ENCODE results near the gene CUL7. TPM values are rescaled to one million over a fixed set of nuclear protein-coding genes. Genes with fewer than 3 reads are reported as not detected.
A peak's percentile ranks its signal among the peaks of the same experiment; 100 is the strongest.

The CUL7 gene
- total and polyA plus RNA-seq, 9 of the 15 experiments (the other 6 are each of a cell fraction or from before 2014, with no cell fraction given): 0.44 to 20.1 (median 8.6) TPM

DNA sequence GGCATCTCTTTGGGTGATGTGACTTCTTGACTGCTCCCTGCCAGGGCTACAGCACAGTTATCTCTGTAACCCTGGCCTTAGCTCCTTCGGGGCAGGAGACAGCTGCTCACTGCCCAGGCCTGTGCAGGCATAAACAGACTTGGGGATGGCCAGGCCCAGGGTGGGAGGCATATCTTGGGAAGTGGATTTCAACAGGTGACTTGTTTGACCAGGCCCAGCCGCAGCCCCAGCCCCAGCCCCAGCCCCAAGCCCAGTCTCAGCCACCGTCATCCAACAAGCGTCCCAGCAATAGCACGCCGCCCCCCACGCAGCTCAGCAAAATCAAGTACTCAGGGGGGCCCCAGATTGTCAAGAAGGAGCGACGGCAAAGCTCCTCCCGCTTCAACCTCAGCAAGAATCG, 47.4 kb downstream of the CUL7 start:
- WGBS (ENCODE audit: insufficient coverage, low coverage, missing lambda C conversion rate): 91% methylated on average over 11 of the region's 11 CpGs
- ChIA-PET CTCF (ENCODE audit: low intra/inter-chr PET ratio) (no interaction called here), POLR2A (interaction anchor here (0.6 to 1.4 kb wide), 4 partner anchors 9 to 48 kb away, joined by 3 to 9 read pairs (median 5); partner anchors contain the start of genes CUL7 and PPP2R5D)
- Histone ChIP-seq H3K9me3 (replicated peaks; ENCODE audit: control insufficient read depth, insufficient read depth, low read depth, low read length) (no peaks in the 10 kb centered on the region), H3K4me1 (replicated peaks in 1 of 2; ENCODE audit: control insufficient read depth in 2 of 2, insufficient read depth in 2 of 2, low read length in 2 of 2) (peaks cover 0 to 2% of the 10 kb centered on the region in 2 experiments; a peak in 1 of 5 replicates), H3K9me1 (ENCODE audit: control insufficient read depth, insufficient read depth, low read length) (no peaks in the 10 kb centered on the region), H3K27me3 (ENCODE audit: control insufficient read depth in 2 of 2, insufficient read depth in 2 of 2, low read length in 2 of 2) (no peaks in the 10 kb centered on the region), H3K36me3 (ENCODE audit: control insufficient read depth, insufficient read depth, low read length) (peaks cover 54% of the 10 kb centered on the region), H4K20me1 (replicated peaks; ENCODE audit: control insufficient read depth, insufficient read depth, low read length) (no peaks in the 10 kb centered on the region), H3K9ac (ENCODE audit: insufficient read depth in 1 of 2, low read depth in 2 of 2, low read length in 2 of 2) (0 out of 4 replicates have a peak overlapping the region, but pooled peaks of 1 of the 2 experiments have one; percentile 6), H3K79me2 (ENCODE audit: control insufficient read depth, insufficient read depth, low read length) (no peaks in the 10 kb centered on the region), H3K4me2 (ENCODE audit: insufficient read depth, low read length) (no peak overlapping the region), H2AFZ (ENCODE audit: low read depth, low read length) (no peak overlapping the region), H3K27ac (ENCODE audit: extremely low read depth, low read depth, low read length) (no peak overlapping the region), H3K4me3 (no peak overlapping the region)
- intact Hi-C loops (cut with micrococcal nuclease): no loop called here
- TF ChIP-seq HNRNPLL (IDR thresholded peaks at IDR 0.05; ENCODE audit: low read depth, low read length, poor library complexity, severe bottlenecking) (no peak), POLR2G (IDR thresholded peaks at IDR 0.05; ENCODE audit: low read depth, low read length) (0 out of 2 replicates have a peak, but pooled peaks have one; percentile 5), RAD51 (IDR thresholded peaks at IDR 0.05; ENCODE audit: borderline replicate concordance, low read depth) (no peak), TFAM (CRISPR knock-in tag; conservative IDR thresholded peaks at IDR 0.05) (no peak)
- no peak for FAIRE-seq
- in situ Hi-C loops (cut with MboI): no loop called here
- BruUV-seq (replicated peaks): no TSS peak
- DNase-seq (ENCODE audit: extremely low read depth in 1 of 4, low spot score in 3 of 4): no peak
- no peak for ATAC-seq

GRCh38 chr6:43005844-43006243, 47.8 kb downstream of the CUL7 start:
- no TSS peak for BruUV-seq (replicated peaks)
- H3K27ac ChIP-seq (ENCODE audit: extremely low read depth, low read depth, low read length): no peak overlapping the region
- no peak for FAIRE-seq

More at GRCh38 chr6:43005844-43006243, 47.8 kb downstream of the CUL7 start:
- WGBS (ENCODE audit: insufficient coverage, low coverage, missing lambda C conversion rate): 85% methylated on average over 5 of the region's 5 CpGs
- Histone ChIP-seq H3K4me1 (replicated peaks in 1 of 2; ENCODE audit: control insufficient read depth in 2 of 2, insufficient read depth in 2 of 2, low read length in 2 of 2) (no peaks in the 10 kb centered on the region; a peak in 1 of 5 replicates), H3K9ac (ENCODE audit: insufficient read depth in 1 of 2, low read depth in 2 of 2, low read length in 2 of 2) (no peak overlapping the region), H3K27me3 (ENCODE audit: control insufficient read depth in 2 of 2, insufficient read depth in 2 of 2, low read length in 2 of 2) (no peaks in the 10 kb centered on the region), H2AFZ (ENCODE audit: low read depth, low read length) (no peak overlapping the region), H3K79me2 (ENCODE audit: control insufficient read depth, insufficient read depth, low read length) (no peaks in the 10 kb centered on the region), H3K4me2 (ENCODE audit: insufficient read depth, low read length) (no peak overlapping the region), H3K4me3 (no peak overlapping the region), H4K20me1 (replicated peaks; ENCODE audit: control insufficient read depth, insufficient read depth, low read length) (no peaks in the 10 kb centered on the region), H3K9me1 (ENCODE audit: control insufficient read depth, insufficient read depth, low read length) (no peaks in the 10 kb centered on the region), H3K9me3 (replicated peaks; ENCODE audit: control insufficient read depth, insufficient read depth, low read depth, low read length) (no peaks in the 10 kb centered on the region), H3K36me3 (ENCODE audit: control insufficient read depth, insufficient read depth, low read length) (peaks cover 50% of the 10 kb centered on the region)
- ATAC-seq (no peak), DNase-seq (ENCODE audit: extremely low read depth in 1 of 4, low spot score in 3 of 4) (no peak)
- CTCF ChIA-PET (ENCODE audit: low intra/inter-chr PET ratio): no interaction called here
- intact Hi-C loops (cut with micrococcal nuclease): no loop called here
- in situ Hi-C loops (cut with MboI): no loop called here
- POLR2A ChIA-PET: interaction anchor here (0.6 to 1.2 kb wide), 3 partner anchors 9 to 31 kb away, joined by 3 to 9 read pairs (median 3); no protein-coding TSS in a partner anchor
- TF ChIP-seq ZNF347 (CRISPR knock-in tag; IDR thresholded peaks at IDR 0.05; ENCODE audit: low read depth) (no peak), LARP7 (IDR thresholded peaks at IDR 0.05) (no peak), NFIX (CRISPR knock-in tag; IDR thresholded peaks at IDR 0.05; ENCODE audit: low read depth) (no peak), PTBP1 (IDR thresholded peaks at IDR 0.05; ENCODE audit: low read depth, low read length) (no peak), POLR3G (IDR thresholded peaks at IDR 0.05; ENCODE audit: extremely low read depth, insufficient read length, insufficient replicate concordance) (no peak), SNRNP70 (optimal IDR thresholded peaks at IDR 0.05; ENCODE audit: low read depth, low read length) (no peak), ZNF165 (CRISPR knock-in tag; IDR thresholded peaks at IDR 0.05; ENCODE audit: borderline replicate concordance) (no peak), ZNF253 (CRISPR knock-in tag; conservative IDR thresholded peaks at IDR 0.05) (no peak), BMI1 (IDR thresholded peaks at IDR 0.05; ENCODE audit: low read length) (no peak), NR1H2 (CRISPR knock-in tag; IDR thresholded peaks at IDR 0.05) (no peak)
